Measurements from ENCODE around the gene PHLDB1. TPM values are rescaled to one million over a fixed set of nuclear protein-coding genes. Genes with fewer than 3 reads are reported as not detected.

Gene PHLDB1
- total RNA-seq, 4 donors from 2014 or later, result 92.6 to 276 (median 161) TPM

DNA sequence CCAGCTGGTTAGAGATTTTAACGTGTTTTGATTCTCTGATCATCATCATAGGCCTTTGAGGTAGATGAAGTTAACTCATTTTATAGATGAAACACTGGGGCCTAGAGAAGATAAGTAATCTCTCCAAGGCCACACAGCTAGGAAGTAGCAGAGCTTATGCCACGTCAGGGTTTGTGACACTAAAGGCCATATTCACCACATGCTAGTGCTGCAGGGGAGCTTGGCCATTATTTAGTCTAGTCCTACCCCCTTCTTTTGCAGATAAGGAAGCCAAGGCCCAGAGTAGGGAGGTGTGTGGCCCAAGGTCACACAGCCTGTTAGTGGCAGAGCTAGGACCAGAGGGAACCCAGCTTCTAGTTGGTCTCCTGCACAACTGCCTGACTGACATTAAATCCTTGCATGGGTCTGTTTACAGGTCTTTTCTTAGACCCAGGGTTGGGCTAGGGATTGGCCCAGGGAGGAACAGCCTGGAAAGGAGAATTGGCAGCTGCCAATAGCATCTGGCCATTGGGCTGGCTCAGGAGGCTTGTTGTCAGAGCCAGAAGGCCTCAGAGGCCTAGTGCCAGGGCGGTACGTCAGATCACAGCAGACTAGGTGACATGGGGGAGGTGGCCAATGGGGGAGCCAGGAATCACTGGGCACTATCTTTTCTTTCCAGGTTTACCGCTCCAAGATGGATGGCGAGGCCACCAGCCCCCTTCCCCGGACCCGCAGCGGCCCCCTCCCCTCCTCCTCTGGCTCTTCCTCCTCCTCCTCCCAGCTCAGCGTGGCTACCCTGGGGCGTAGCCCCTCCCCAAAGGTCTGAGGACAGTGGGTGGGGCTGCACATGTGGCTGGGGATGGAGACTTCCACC lies 36.0 kb downstream of the PHLDB1 start:
- 70 to 85% methylated on average over 4 to 11 of the region's 11 CpGs for WGBS, 2 donors (ENCODE audit: low coverage in 1 of 2)
- intact Hi-C loops (cut with DNase I; ENCODE audit: low total_unique reads), result no loop called here

DNA sequence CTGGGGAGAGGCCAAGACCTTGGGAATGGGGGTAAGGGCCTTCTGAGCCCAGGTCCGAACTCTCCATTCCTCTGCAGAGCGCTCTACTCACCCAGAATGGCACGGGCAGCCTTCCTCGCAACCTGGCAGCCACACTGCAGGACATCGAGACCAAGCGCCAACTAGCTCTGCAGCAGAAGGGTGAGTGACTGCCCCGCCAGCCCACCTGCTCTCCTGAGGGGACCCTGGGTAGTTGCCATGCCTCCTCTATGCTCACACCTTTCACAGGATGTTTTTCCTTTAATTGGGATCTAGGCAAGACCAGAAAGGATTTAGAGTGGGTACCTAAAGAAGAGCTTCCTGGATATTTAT lies 36.6 kb downstream of the PHLDB1 start:
- intact Hi-C loops (cut with DNase I; ENCODE audit: low total_unique reads), result no loop called here
- in situ Hi-C loops (cut with MboI; ENCODE audit: low pct_ligation_motif_present in 1 of 4, low pct_unique_long_range_greater_than_20kb in 1 of 4, low sequenced_read_pairs in 3 of 4), result no loop called here
- H3K4me3 ChIP-seq, result no peak overlapping the region
- H3K36me3 ChIP-seq, result peaks cover 0 to 32% (median 14%) of the 10 kb centered on the region in 4 donors
- no peaks in the 10 kb centered on the region for H3K9me3 ChIP-seq
- WGBS, 2 donors (ENCODE audit: low coverage in 1 of 2), result 91% methylated on average over 7 of the region's 7 CpGs; no CpG with 5 or more reads in 1 of the 2 donors
- DNase-seq, result no peak
- no peak overlapping the region for H3K27ac ChIP-seq
- H3K27me3 ChIP-seq, result no peaks in the 10 kb centered on the region
- H3K4me1 ChIP-seq, result peaks cover 9 to 23% (median 17%) of the 10 kb centered on the region in 4 donors
- TF ChIP-seq POLR2A (IDR thresholded peaks at IDR 0.05), result no peak
- TF ChIP-seq EP300 (IDR thresholded peaks at IDR 0.05; ENCODE audit: low read depth), result no peak
- TF ChIP-seq POLR2AphosphoS5 (IDR thresholded peaks at IDR 0.05), result no peak
- TF ChIP-seq, protein P1, sequence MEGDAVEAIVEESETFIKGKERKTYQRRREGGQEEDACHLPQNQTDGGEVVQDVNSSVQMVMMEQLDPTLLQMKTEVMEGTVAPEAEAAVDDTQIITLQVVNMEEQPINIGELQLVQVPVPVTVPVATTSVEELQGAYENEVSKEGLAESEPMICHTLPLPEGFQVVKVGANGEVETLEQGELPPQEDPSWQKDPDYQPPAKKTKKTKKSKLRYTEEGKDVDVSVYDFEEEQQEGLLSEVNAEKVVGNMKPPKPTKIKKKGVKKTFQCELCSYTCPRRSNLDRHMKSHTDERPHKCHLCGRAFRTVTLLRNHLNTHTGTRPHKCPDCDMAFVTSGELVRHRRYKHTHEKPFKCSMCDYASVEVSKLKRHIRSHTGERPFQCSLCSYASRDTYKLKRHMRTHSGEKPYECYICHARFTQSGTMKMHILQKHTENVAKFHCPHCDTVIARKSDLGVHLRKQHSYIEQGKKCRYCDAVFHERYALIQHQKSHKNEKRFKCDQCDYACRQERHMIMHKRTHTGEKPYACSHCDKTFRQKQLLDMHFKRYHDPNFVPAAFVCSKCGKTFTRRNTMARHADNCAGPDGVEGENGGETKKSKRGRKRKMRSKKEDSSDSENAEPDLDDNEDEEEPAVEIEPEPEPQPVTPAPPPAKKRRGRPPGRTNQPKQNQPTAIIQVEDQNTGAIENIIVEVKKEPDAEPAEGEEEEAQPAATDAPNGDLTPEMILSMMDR (IDR thresholded peaks at IDR 0.05), result no peak

More for the DNA sequence above, 36.0 kb downstream of the PHLDB1 start:
- DNase-seq, result no peak
- peaks cover 0 to 32% (median 14%) of the 10 kb centered on the region in 4 donors for H3K36me3 ChIP-seq
- no peak overlapping the region for H3K4me3 ChIP-seq
- H3K27me3 ChIP-seq, result no peaks in the 10 kb centered on the region
- no peak overlapping the region for H3K27ac ChIP-seq
- in situ Hi-C loops (cut with MboI; ENCODE audit: low pct_ligation_motif_present in 1 of 4, low pct_unique_long_range_greater_than_20kb in 1 of 4, low sequenced_read_pairs in 3 of 4), result no loop called here
- no peaks in the 10 kb centered on the region for H3K9me3 ChIP-seq
- H3K4me1 ChIP-seq, result peaks cover 9 to 23% (median 17%) of the 10 kb centered on the region in 4 donors
- TF ChIP-seq, protein P1 (IDR thresholded peaks at IDR 0.05), result no peak
- TF ChIP-seq POLR2A (IDR thresholded peaks at IDR 0.05) (no peak), EP300 (IDR thresholded peaks at IDR 0.05; ENCODE audit: low read depth) (no peak), POLR2AphosphoS5 (IDR thresholded peaks at IDR 0.05) (no peak)

DNA sequence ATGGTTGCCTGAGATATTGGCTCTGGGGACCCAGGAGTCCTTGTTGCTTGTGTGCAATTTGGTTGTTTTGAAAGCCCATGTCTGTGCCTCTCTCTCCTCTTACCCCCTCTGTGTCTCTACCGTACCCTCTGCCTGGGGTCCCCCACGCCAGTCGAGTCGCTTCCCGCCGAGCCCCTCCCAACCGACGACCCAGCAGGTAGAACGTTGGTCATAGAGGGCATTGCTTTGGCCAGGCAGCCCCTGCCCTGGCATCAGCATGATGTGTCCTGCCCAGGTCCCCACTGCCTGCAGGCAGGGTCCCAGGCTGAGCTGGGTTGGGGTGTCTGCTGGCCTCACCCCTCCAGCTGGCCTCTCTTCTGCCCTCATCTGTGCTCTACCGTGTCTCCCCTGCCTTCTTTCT lies 37.1 kb downstream of the PHLDB1 start:
- H3K27ac ChIP-seq, result no peak overlapping the region
- no peak for DNase-seq
- H3K4me3 ChIP-seq, result no peak overlapping the region
- no peak for TF ChIP-seq EP300 (IDR thresholded peaks at IDR 0.05; ENCODE audit: low read depth)
- TF ChIP-seq POLR2A (IDR thresholded peaks at IDR 0.05), result no peak
- no peak for TF ChIP-seq POLR2AphosphoS5 (IDR thresholded peaks at IDR 0.05)
- TF ChIP-seq, protein P1 (IDR thresholded peaks at IDR 0.05), result no peak
- no peaks in the 10 kb centered on the region for H3K27me3 ChIP-seq
- intact Hi-C loops (cut with DNase I; ENCODE audit: low total_unique reads), result no loop called here
- WGBS, 2 donors (ENCODE audit: low coverage in 1 of 2), result 88% methylated on average over 10 of the region's 10 CpGs; no CpG with 5 or more reads in 1 of the 2 donors
- in situ Hi-C loops (cut with MboI; ENCODE audit: low pct_ligation_motif_present in 1 of 4, low pct_unique_long_range_greater_than_20kb in 1 of 4, low sequenced_read_pairs in 3 of 4), result no loop called here
- H3K36me3 ChIP-seq, result peaks cover 0 to 36% (median 14%) of the 10 kb centered on the region in 4 donors
- peaks cover 9 to 23% (median 17%) of the 10 kb centered on the region in 4 donors for H3K4me1 ChIP-seq
- H3K9me3 ChIP-seq, result no peaks in the 10 kb centered on the region

DNA sequence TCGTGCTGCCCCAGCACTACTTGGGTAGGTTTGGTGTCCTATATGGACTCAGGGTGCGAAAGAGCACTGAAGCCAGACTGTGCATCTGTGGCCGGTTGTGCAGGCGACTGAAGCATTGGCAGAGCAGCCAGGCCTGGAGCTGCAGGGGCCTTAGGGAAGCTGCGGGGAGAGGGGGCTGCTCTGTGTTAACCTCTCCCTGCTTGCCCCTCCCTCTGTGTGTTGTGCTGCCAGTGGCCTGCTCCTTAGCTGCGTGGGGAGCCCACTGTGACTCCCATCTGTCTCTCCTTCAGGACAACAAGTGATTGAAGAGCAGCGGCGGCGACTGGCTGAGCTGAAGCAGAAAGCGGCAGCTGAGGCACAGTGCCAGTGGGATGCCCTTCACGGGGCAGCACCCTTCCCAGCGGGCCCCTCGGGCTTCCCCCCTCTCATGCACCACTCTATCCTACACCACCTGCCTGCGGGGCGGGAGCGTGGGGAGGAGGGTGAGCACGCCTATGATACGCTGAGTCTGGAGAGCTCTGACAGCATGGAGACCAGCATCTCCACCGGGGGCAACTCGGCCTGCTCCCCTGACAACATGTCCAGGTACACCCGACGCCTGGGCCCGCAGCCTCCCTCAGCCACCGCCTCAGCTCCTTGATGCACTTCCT lies 37.8 kb downstream of the PHLDB1 start:
- intact Hi-C loops (cut with DNase I; ENCODE audit: low total_unique reads), result no loop called here
- TF ChIP-seq POLR2AphosphoS5 (IDR thresholded peaks at IDR 0.05) (no peak), EP300 (IDR thresholded peaks at IDR 0.05; ENCODE audit: low read depth) (no peak), POLR2A (IDR thresholded peaks at IDR 0.05) (no peak)
- TF ChIP-seq, protein P1 (IDR thresholded peaks at IDR 0.05), result no peak
- Histone ChIP-seq H3K36me3 (peaks cover 0 to 43% (median 15%) of the 10 kb centered on the region in 4 donors), H3K4me1 (peaks cover 9 to 21% (median 17%) of the 10 kb centered on the region in 4 donors), H3K27ac (no peak overlapping the region), H3K9me3 (no peaks in the 10 kb centered on the region), H3K27me3 (no peaks in the 10 kb centered on the region), H3K4me3 (no peak overlapping the region)
- in situ Hi-C loops (cut with MboI; ENCODE audit: low pct_ligation_motif_present in 1 of 4, low pct_unique_long_range_greater_than_20kb in 1 of 4, low sequenced_read_pairs in 3 of 4), result no loop called here
- 94% methylated on average over 23 of the region's 24 CpGs; no CpG with 5 or more reads in 1 of the 2 donors for WGBS, 2 donors (ENCODE audit: low coverage in 1 of 2)
- no peak for DNase-seq

All from transverse colon (tissue), 4 donors.